KMS-11 (cell line): ENCODE measurements around the gene DNM3.
A peak's percentile ranks its signal among the peaks of the same experiment; 100 is the strongest.

Experiments
- H2AFZ ChIP-seq: fragments of 200-600 bp; sonication (generic); 2 replicates; pipeline ENCODE4 v1.6.1; 2016; ENCODE audit warnings: antibody characterized with exemption, mixed run types, low read depth
- H3K27ac ChIP-seq: fragments of 200-600 bp; sonication (generic); 2 replicates; pipeline ENCODE4 v1.6.1; 2016; ENCODE audit warnings: mild to moderate bottlenecking, mixed run types
- H3K27me3 ChIP-seq: fragments of 200-600 bp; sonication (generic); 2 replicates; pipeline ENCODE4 v1.6.1; 2017; ENCODE audit warnings: mild to moderate bottlenecking, low read depth, mixed run types, moderate library complexity; ENCODE audit not compliant: insufficient read depth
- H3K36me3 ChIP-seq: fragments of 200-600 bp; sonication (generic); 2 replicates; pipeline ENCODE4 v1.6.1; 2017; ENCODE audit warnings: mild to moderate bottlenecking, mixed run types; ENCODE audit not compliant: insufficient read depth
- H3K4me1 ChIP-seq: fragments of 200-600 bp; sonication (generic); 2 replicates; pipeline ENCODE4 v1.6.1; 2016; ENCODE audit warnings: mild to moderate bottlenecking, low read depth, mixed run types; ENCODE audit not compliant: poor library complexity, severe bottlenecking
- H3K4me2 ChIP-seq: fragments of 200-600 bp; sonication (generic); 2 replicates; pipeline ENCODE4 v1.7.0; 2016; ENCODE audit warnings: mild to moderate bottlenecking, mixed run types
- H3K4me3 ChIP-seq: fragments of 200-600 bp; sonication (generic); IDR thresholded peaks from 2 replicates; pipeline ENCODE4 v1.6.1; 2017; ENCODE audit warnings: low read depth, low read length, mixed read lengths; ENCODE audit not compliant: insufficient read depth
- H3K79me2 ChIP-seq: fragments of 200-600 bp; sonication (generic); 2 replicates; pipeline ENCODE4 v1.6.1; 2016; ENCODE audit warnings: low read depth, mixed run types; ENCODE audit not compliant: insufficient read depth
- H3K9ac ChIP-seq: fragments of 200-600 bp; sonication (generic); 2 replicates; pipeline ENCODE4 v1.6.1; 2016; ENCODE audit warnings: mild to moderate bottlenecking, mixed run types
- H4K20me1 ChIP-seq: fragments of 200-600 bp; sonication (generic); 2 replicates; pipeline ENCODE4 v1.6.1; 2016; ENCODE audit warnings: mild to moderate bottlenecking, mixed run types; ENCODE audit not compliant: insufficient read depth
- CTCF ChIP-seq: fragments of 200-600 bp; sonication (generic); conservative IDR thresholded peaks from 2 replicates; pipeline ENCODE4 v1.6.1; 2017; ENCODE audit warnings: low read depth, mild to moderate bottlenecking, antibody characterized with exemption, low read length, moderate library complexity, mixed read lengths

DNM3 gene

GRCh38 chr1:172344444-172344843 lies 503.1 kb downstream of the DNM3 start:
- H3K27ac ChIP-seq, result no peak overlapping the region
- peak overlapping the region; percentile 32; the same call in 1 of the 2 replicates for H3K4me2 ChIP-seq

GRCh38 chr1:172345077-172345476 lies 503.8 kb downstream of the DNM3 start:
- Histone ChIP-seq H4K20me1 (no peaks in the 10 kb centered on the region), H3K4me2 (peak overlapping the region; percentile 32; the same call in 1 of the 2 replicates), H3K9ac (no peak overlapping the region), H3K79me2 (no peaks in the 10 kb centered on the region), H3K4me3 (no peak overlapping the region), H3K4me1 (peaks cover 35% of the 10 kb centered on the region), H3K36me3 (no peaks in the 10 kb centered on the region), H2AFZ (no peak overlapping the region), H3K27me3 (no peaks in the 10 kb centered on the region), H3K27ac (no peak overlapping the region)
- no peak for TF ChIP-seq CTCF

More at GRCh38 chr1:172344444-172344843, 503.1 kb downstream of the DNM3 start:
- Histone ChIP-seq H3K27me3 (no peaks in the 10 kb centered on the region), H3K36me3 (no peaks in the 10 kb centered on the region), H3K79me2 (no peaks in the 10 kb centered on the region), H3K9ac (no peak overlapping the region), H3K4me3 (no peak overlapping the region), H3K4me1 (peaks cover 35% of the 10 kb centered on the region), H2AFZ (no peak overlapping the region), H4K20me1 (no peaks in the 10 kb centered on the region)
- TF ChIP-seq CTCF, result no peak

GRCh38 chr1:172347416-172347815 lies 506.1 kb downstream of the DNM3 start:
- Histone ChIP-seq H3K36me3 (no peaks in the 10 kb centered on the region), H4K20me1 (no peaks in the 10 kb centered on the region), H2AFZ (no peak overlapping the region), H3K79me2 (no peaks in the 10 kb centered on the region), H3K27ac (no peak overlapping the region), H3K4me2 (no peak overlapping the region), H3K4me3 (no peak overlapping the region), H3K9ac (no peak overlapping the region), H3K27me3 (no peaks in the 10 kb centered on the region), H3K4me1 (peaks cover 50% of the 10 kb centered on the region)
- TF ChIP-seq CTCF, result no peak

- H3K9ac ChIP-seq, result no peak overlapping the region
- peaks cover 23% of the 10 kb centered on the region for H3K4me1 ChIP-seq
- H4K20me1 ChIP-seq, result no peaks in the 10 kb centered on the region
- no peak overlapping the region for H3K4me2 ChIP-seq
- H3K36me3 ChIP-seq, result no peaks in the 10 kb centered on the region
- no peak overlapping the region for H3K4me3 ChIP-seq
- H3K27ac ChIP-seq, result no peak overlapping the region
- no peak overlapping the region for H2AFZ ChIP-seq
- no peak for TF ChIP-seq CTCF
- no peaks in the 10 kb centered on the region for H3K27me3 ChIP-seq
- no peaks in the 10 kb centered on the region for H3K79me2 ChIP-seq
Observed at GRCh38 chr1:172350856-172351255, 509.6 kb downstream of the DNM3 start.
